Measurements from ENCODE around the gene DGKB.

The DGKB gene

GRCh38 chr7:14622559-14622958 is 280.0 kb downstream of the DGKB start:
- no peaks in the 10 kb centered on the region for H3K4me1 Mint-ChIP-seq (ENCODE audit: low read depth)
- H3K27me3 Mint-ChIP-seq: no peaks in the 10 kb centered on the region
- DNase-seq: no peak
- no peaks in the 10 kb centered on the region for H3K9me3 Mint-ChIP-seq
- no peaks in the 10 kb centered on the region for H3K36me3 Mint-ChIP-seq (ENCODE audit: low read depth)
- H3K27ac Mint-ChIP-seq: no peak overlapping the region
- no peak overlapping the region for H3K4me3 Mint-ChIP-seq

GRCh38 chr7:14606101-14606500 is 296.4 kb downstream of the DGKB start:
- no peak overlapping the region for H3K27ac Mint-ChIP-seq
- no peaks in the 10 kb centered on the region for H3K36me3 Mint-ChIP-seq (ENCODE audit: low read depth)
- no peaks in the 10 kb centered on the region for H3K27me3 Mint-ChIP-seq
- no peak for DNase-seq
- H3K4me1 Mint-ChIP-seq (ENCODE audit: low read depth): no peaks in the 10 kb centered on the region
- H3K4me3 Mint-ChIP-seq: no peak overlapping the region
- no peaks in the 10 kb centered on the region for H3K9me3 Mint-ChIP-seq

- no peaks in the 10 kb centered on the region for H3K4me1 Mint-ChIP-seq (ENCODE audit: low read depth)
- no peak for DNase-seq
- no peak overlapping the region for H3K27ac Mint-ChIP-seq
- H3K36me3 Mint-ChIP-seq (ENCODE audit: low read depth): no peaks in the 10 kb centered on the region
- H3K4me3 Mint-ChIP-seq: no peak overlapping the region
- H3K27me3 Mint-ChIP-seq: no peaks in the 10 kb centered on the region
- no peaks in the 10 kb centered on the region for H3K9me3 Mint-ChIP-seq
Observed at GRCh38 chr7:14604606-14605005, 297.9 kb downstream of the DGKB start.

- Mint-ChIP-seq H3K27ac (no peak overlapping the region), H3K27me3 (no peaks in the 10 kb centered on the region), H3K4me1 (ENCODE audit: low read depth) (no peaks in the 10 kb centered on the region), H3K9me3 (no peaks in the 10 kb centered on the region), H3K36me3 (ENCODE audit: low read depth) (no peaks in the 10 kb centered on the region), H3K4me3 (no peak overlapping the region)
- DNase-seq: no peak
Observed at GRCh38 chr7:14602851-14603250, 299.7 kb downstream of the DGKB start.

GRCh38 chr7:14600766-14601367 is 301.7 kb downstream of the DGKB start:
- H3K9me3 Mint-ChIP-seq: no peaks in the 10 kb centered on the region
- no peak overlapping the region for H3K4me3 Mint-ChIP-seq
- no peaks in the 10 kb centered on the region for H3K36me3 Mint-ChIP-seq (ENCODE audit: low read depth)
- H3K27ac Mint-ChIP-seq: no peak overlapping the region
- DNase-seq: no peak
- no peaks in the 10 kb centered on the region for H3K4me1 Mint-ChIP-seq (ENCODE audit: low read depth)
- H3K27me3 Mint-ChIP-seq: no peaks in the 10 kb centered on the region

- Mint-ChIP-seq H3K27ac (no peak overlapping the region), H3K9me3 (no peaks in the 10 kb centered on the region), H3K4me1 (ENCODE audit: low read depth) (no peaks in the 10 kb centered on the region), H3K27me3 (no peaks in the 10 kb centered on the region), H3K36me3 (ENCODE audit: low read depth) (no peaks in the 10 kb centered on the region), H3K4me3 (no peak overlapping the region)
- DNase-seq: no peak
Observed at GRCh38 chr7:14598978-14599377, 303.6 kb downstream of the DGKB start.

- no peaks in the 10 kb centered on the region for H3K27me3 Mint-ChIP-seq
- H3K4me1 Mint-ChIP-seq (ENCODE audit: low read depth): no peaks in the 10 kb centered on the region
- no peak overlapping the region for H3K27ac Mint-ChIP-seq
- no peak for DNase-seq
- H3K9me3 Mint-ChIP-seq: no peaks in the 10 kb centered on the region
- no peaks in the 10 kb centered on the region for H3K36me3 Mint-ChIP-seq (ENCODE audit: low read depth)
- H3K4me3 Mint-ChIP-seq: no peak overlapping the region
Observed at GRCh38 chr7:14596421-14596820, 306.1 kb downstream of the DGKB start.

- no peaks in the 10 kb centered on the region for H3K4me1 Mint-ChIP-seq (ENCODE audit: low read depth)
- no peaks in the 10 kb centered on the region for H3K36me3 Mint-ChIP-seq (ENCODE audit: low read depth)
- H3K27me3 Mint-ChIP-seq: no peaks in the 10 kb centered on the region
Observed at GRCh38 chr7:14590206-14590605, 312.3 kb downstream of the DGKB start.

GRCh38 chr7:14585232-14585631 is 317.3 kb downstream of the DGKB start:
- no peaks in the 10 kb centered on the region for H3K27me3 Mint-ChIP-seq
- H3K9me3 Mint-ChIP-seq: peaks cover 6% of the 10 kb centered on the region
- H3K27ac Mint-ChIP-seq: no peak overlapping the region
- H3K4me3 Mint-ChIP-seq: no peak overlapping the region
- no peaks in the 10 kb centered on the region for H3K4me1 Mint-ChIP-seq (ENCODE audit: low read depth)
- no peak for DNase-seq
- no peaks in the 10 kb centered on the region for H3K36me3 Mint-ChIP-seq (ENCODE audit: low read depth)

More at GRCh38 chr7:14590206-14590605, 312.3 kb downstream of the DGKB start:
- Mint-ChIP-seq H3K27ac (no peak overlapping the region), H3K9me3 (peaks cover 3% of the 10 kb centered on the region), H3K4me3 (no peak overlapping the region)
- DNase-seq: no peak

- no peak overlapping the region for H3K27ac Mint-ChIP-seq
Observed at GRCh38 chr7:14583518-14583917, 319.0 kb downstream of the DGKB start.

GRCh38 chr7:14582010-14582409 is 320.5 kb downstream of the DGKB start:
- no peak for DNase-seq
- peaks cover 8% of the 10 kb centered on the region for H3K9me3 Mint-ChIP-seq
- H3K27me3 Mint-ChIP-seq: no peaks in the 10 kb centered on the region
- no peaks in the 10 kb centered on the region for H3K36me3 Mint-ChIP-seq (ENCODE audit: low read depth)
- H3K4me1 Mint-ChIP-seq (ENCODE audit: low read depth): no peaks in the 10 kb centered on the region
- H3K27ac Mint-ChIP-seq: no peak overlapping the region
- H3K4me3 Mint-ChIP-seq: no peak overlapping the region

More at GRCh38 chr7:14583518-14583917, 319.0 kb downstream of the DGKB start:
- H3K4me3 Mint-ChIP-seq: no peak overlapping the region
- H3K27me3 Mint-ChIP-seq: no peaks in the 10 kb centered on the region
- no peaks in the 10 kb centered on the region for H3K4me1 Mint-ChIP-seq (ENCODE audit: low read depth)
- no peaks in the 10 kb centered on the region for H3K36me3 Mint-ChIP-seq (ENCODE audit: low read depth)
- peaks cover 9% of the 10 kb centered on the region for H3K9me3 Mint-ChIP-seq
- DNase-seq: no peak

- Mint-ChIP-seq H3K36me3 (ENCODE audit: low read depth) (no peaks in the 10 kb centered on the region), H3K27me3 (no peaks in the 10 kb centered on the region), H3K27ac (no peak overlapping the region), H3K4me1 (ENCODE audit: low read depth) (no peaks in the 10 kb centered on the region), H3K9me3 (peaks cover 6% of the 10 kb centered on the region), H3K4me3 (no peak overlapping the region)
- DNase-seq: no peak
Observed at GRCh38 chr7:14579971-14580370, 322.6 kb downstream of the DGKB start.

GRCh38 chr7:14576578-14576977 is 326.0 kb downstream of the DGKB start:
- no peaks in the 10 kb centered on the region for H3K36me3 Mint-ChIP-seq (ENCODE audit: low read depth)
- H3K27me3 Mint-ChIP-seq: no peaks in the 10 kb centered on the region
- no peak for DNase-seq

GRCh38 chr7:14570750-14571607 is 331.6 kb downstream of the DGKB start:
- no peaks in the 10 kb centered on the region for H3K36me3 Mint-ChIP-seq (ENCODE audit: low read depth)
- H3K27ac Mint-ChIP-seq: no peak overlapping the region
- no peak for DNase-seq
- H3K4me3 Mint-ChIP-seq: no peak overlapping the region
- H3K4me1 Mint-ChIP-seq (ENCODE audit: low read depth): no peaks in the 10 kb centered on the region
- H3K9me3 Mint-ChIP-seq: no peaks in the 10 kb centered on the region
- no peaks in the 10 kb centered on the region for H3K27me3 Mint-ChIP-seq

More at GRCh38 chr7:14576578-14576977, 326.0 kb downstream of the DGKB start:
- Mint-ChIP-seq H3K4me1 (ENCODE audit: low read depth) (no peaks in the 10 kb centered on the region), H3K27ac (no peak overlapping the region), H3K9me3 (peaks cover 3% of the 10 kb centered on the region), H3K4me3 (no peak overlapping the region)

GRCh38 chr7:14552060-14552459 is 350.5 kb downstream of the DGKB start:
- no peak overlapping the region for H3K27ac Mint-ChIP-seq
- no peak for DNase-seq
- peaks cover 5% of the 10 kb centered on the region for H3K9me3 Mint-ChIP-seq
- no peak overlapping the region for H3K4me3 Mint-ChIP-seq
- H3K4me1 Mint-ChIP-seq (ENCODE audit: low read depth): no peaks in the 10 kb centered on the region
- no peaks in the 10 kb centered on the region for H3K27me3 Mint-ChIP-seq
- H3K36me3 Mint-ChIP-seq (ENCODE audit: low read depth): no peaks in the 10 kb centered on the region
